NT2/D1 (cell line): ENCODE measurements around the gene COMT.

ENCODE experiments used
- DNase-seq: peaks from one replicate; pipeline ENCODE4 v3.0.0-alpha.2; 2011; ENCODE audit warnings: low read depth, low spot score
- H3K27me3 ChIP-seq: 2 replicates; pipeline ENCODE4 v1.6.0; 2011; ENCODE audit warnings: mild to moderate bottlenecking; ENCODE audit not compliant: insufficient read length, insufficient read depth
- H3K36me3 ChIP-seq: 2 replicates; pipeline ENCODE4 v1.6.1; 2011; ENCODE audit warnings: mild to moderate bottlenecking, low read length, mixed read lengths; ENCODE audit not compliant: insufficient read depth, insufficient read length
- H3K4me1 ChIP-seq: 2 replicates; pipeline ENCODE4 v1.5.1; 2011; ENCODE audit not compliant: insufficient read depth, insufficient read length
- H3K4me3 ChIP-seq: 2 replicates; pipeline ENCODE4 v1.5.1; 2011; ENCODE audit warnings: low read depth; ENCODE audit not compliant: insufficient read length
- H3K9ac ChIP-seq: 2 replicates; pipeline ENCODE4 v1.6.0; 2011; ENCODE audit warnings: low read depth; ENCODE audit not compliant: insufficient read length
- H3K9me3 ChIP-seq: 2 replicates; pipeline ENCODE4 v1.5.1; 2011; ENCODE audit warnings: mild to moderate bottlenecking, low read length; ENCODE audit not compliant: insufficient read depth
- SUZ12 ChIP-seq: IDR thresholded peaks from 2 replicates; pipeline ENCODE4 v1.6.1; 2011; ENCODE audit not compliant: insufficient read length, insufficient read depth; ENCODE audit errors: extremely low read depth
- YY1 ChIP-seq: IDR thresholded peaks from 2 replicates; pipeline ENCODE4 v1.6.1; 2011; ENCODE audit not compliant: insufficient read length, insufficient read depth
- ZNF274 ChIP-seq: IDR thresholded peaks from 2 replicates; pipeline ENCODE4 v1.6.1; 2011; ENCODE audit warnings: mild to moderate bottlenecking, low read depth, low read length

The COMT gene

DNA sequence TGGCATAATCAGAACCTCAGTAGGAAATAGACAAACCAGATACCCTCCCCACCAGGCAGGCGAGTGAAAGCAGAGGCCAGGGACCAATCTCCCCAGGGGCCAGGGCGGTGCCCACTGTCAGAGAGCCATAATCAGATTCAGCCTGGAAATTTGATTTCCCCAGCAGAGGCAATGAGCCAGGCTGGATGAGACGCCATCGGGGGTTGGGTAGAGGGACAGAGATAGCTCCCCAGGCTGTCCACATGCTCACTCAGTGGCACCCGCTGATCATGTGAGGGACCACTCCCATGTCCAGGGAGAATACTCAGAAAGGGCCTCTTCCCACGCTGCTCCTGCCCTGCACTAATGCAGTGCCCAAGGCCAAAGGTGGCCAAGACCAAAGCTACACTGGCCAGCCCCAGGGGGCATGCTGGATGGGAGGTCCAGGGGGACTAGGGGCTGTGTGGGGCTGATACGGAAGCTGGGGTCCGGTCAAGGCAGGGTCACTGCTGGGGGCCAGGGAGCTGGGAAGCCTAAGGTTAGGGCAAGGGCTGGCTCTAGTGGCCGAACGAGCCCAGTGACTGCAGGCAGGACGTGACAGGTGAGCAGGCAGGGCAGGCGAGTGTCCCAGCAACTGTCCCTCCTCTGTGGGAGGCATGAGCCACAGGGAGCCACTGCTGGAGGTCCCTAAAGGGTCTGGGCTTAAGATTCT lies 55.3 kb downstream of the COMT start:
- no peak for TF ChIP-seq SUZ12
- no peak for TF ChIP-seq YY1
- no peak for TF ChIP-seq ZNF274
- no peak for DNase-seq
- H3K4me3 ChIP-seq: no peak overlapping the region
- H3K36me3 ChIP-seq: no peaks in the 10 kb centered on the region
- H3K9ac ChIP-seq: no peak overlapping the region
- peaks cover 26% of the 10 kb centered on the region for H3K4me1 ChIP-seq
- H3K27me3 ChIP-seq: no peaks in the 10 kb centered on the region
- no peaks in the 10 kb centered on the region for H3K9me3 ChIP-seq

DNA sequence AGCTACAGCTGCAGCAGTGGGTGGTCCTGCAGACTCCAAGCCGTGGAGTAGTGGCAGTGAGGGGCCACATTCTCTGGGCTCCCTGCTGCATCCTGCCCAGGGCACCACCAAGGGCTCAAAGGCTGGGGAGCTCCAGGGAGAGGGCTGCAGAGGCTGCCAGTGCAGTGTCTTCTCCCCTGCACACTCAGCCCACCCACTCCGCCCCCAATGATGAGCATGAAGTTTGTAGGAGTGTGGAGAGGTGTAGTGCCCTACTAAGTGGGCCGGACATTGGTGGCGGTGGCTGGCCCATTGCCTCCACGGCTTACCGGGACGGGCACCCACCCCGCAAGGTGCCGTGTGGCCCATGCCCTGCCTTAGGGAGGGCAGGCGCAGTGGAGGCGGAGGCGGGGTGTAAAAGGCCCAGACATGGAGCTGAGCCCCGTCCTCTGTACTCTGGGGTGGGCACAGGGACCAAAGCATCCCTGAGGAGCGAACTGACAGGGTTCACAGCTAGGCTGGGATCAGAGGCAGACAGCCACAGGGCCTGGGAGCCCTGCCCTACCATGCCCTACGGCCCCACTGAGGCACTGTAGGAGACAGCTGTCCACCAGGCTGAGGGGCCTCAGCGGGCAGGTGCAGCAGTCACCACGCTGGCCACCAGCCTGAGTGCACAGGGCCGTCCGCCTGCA lies 56.1 kb downstream of the COMT start:
- Histone ChIP-seq H3K9me3 (no peaks in the 10 kb centered on the region), H3K36me3 (no peaks in the 10 kb centered on the region), H3K4me1 (peaks cover 25% of the 10 kb centered on the region), H3K4me3 (no peak overlapping the region), H3K27me3 (no peaks in the 10 kb centered on the region), H3K9ac (no peak overlapping the region)
- DNase-seq: no peak
- no peak for TF ChIP-seq SUZ12
- TF ChIP-seq ZNF274: no peak
- no peak for TF ChIP-seq YY1

GRCh38 chr22:19998232-19998951 lies 56.8 kb downstream of the COMT start:
- no peak overlapping the region for H3K9ac ChIP-seq
- peaks cover 5% of the 10 kb centered on the region for H3K9me3 ChIP-seq
- H3K4me1 ChIP-seq: peaks cover 25% of the 10 kb centered on the region
- H3K36me3 ChIP-seq: no peaks in the 10 kb centered on the region
- no peak for DNase-seq
- H3K27me3 ChIP-seq: no peaks in the 10 kb centered on the region
- no peak overlapping the region for H3K4me3 ChIP-seq
- no peak for TF ChIP-seq YY1
- no peak for TF ChIP-seq SUZ12
- no peak for TF ChIP-seq ZNF274

GRCh38 chr22:19998991-19999820 lies 57.6 kb downstream of the COMT start:
- H3K27me3 ChIP-seq: no peaks in the 10 kb centered on the region
- TF ChIP-seq YY1: no peak
- no peak for TF ChIP-seq SUZ12
- TF ChIP-seq ZNF274: no peak
- H3K36me3 ChIP-seq: no peaks in the 10 kb centered on the region
- H3K9ac ChIP-seq: no peak overlapping the region
- H3K4me1 ChIP-seq: peaks cover 25% of the 10 kb centered on the region
- DNase-seq: no peak
- peaks cover 13% of the 10 kb centered on the region for H3K9me3 ChIP-seq
- no peak overlapping the region for H3K4me3 ChIP-seq

DNA sequence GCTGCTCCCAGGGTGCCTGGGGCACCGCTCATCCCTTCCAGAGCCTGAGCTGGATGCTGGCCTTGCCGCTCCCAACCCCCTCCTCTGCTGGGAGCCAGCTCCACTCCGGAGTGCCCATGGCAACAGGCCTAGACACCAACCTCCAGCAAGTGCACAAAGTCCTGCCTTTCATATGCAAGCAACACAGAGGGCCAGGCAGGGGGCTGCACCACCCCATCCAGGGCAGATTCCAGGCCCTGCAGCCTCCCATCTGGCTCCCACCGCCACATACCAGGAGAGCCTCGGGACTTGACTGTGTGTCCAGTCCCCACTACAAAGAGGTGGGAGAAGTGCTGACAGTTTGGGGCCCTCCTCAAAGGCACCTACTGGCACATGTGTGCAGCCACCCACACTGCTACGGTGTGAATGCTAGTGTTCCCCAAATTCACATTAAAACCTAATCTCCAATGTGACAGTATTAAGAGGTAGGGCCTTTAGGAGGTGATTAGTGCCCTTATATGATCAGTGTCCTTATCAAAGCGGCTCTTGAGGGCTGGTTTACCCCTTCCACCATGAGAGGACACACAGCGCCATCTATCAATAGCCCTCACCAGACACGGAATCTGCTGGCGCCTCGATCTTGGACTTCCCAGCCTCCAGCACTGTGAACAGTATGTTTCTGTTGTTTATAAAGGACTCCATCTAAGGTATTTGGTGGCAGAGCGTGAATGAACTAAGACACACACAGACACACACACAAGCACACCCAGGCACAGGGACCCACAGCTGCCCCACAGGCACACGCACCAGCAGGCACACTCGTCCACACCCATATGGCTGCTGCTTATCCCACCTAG lies 58.9 kb downstream of the COMT start:
- H3K9me3 ChIP-seq: peaks cover 20% of the 10 kb centered on the region
- H3K36me3 ChIP-seq: no peaks in the 10 kb centered on the region
- H3K4me3 ChIP-seq: no peak overlapping the region
- H3K9ac ChIP-seq: no peak overlapping the region
- H3K4me1 ChIP-seq: peaks cover 25% of the 10 kb centered on the region
- peak; percentile 52 for DNase-seq
- no peak for TF ChIP-seq SUZ12
- H3K27me3 ChIP-seq: no peaks in the 10 kb centered on the region

GRCh38 chr22:20001082-20001638 lies 59.6 kb downstream of the COMT start:
- H3K4me1 ChIP-seq: peaks cover 25% of the 10 kb centered on the region
- H3K36me3 ChIP-seq: no peaks in the 10 kb centered on the region
- H3K4me3 ChIP-seq: no peak overlapping the region
- peaks cover 20% of the 10 kb centered on the region for H3K9me3 ChIP-seq
- H3K27me3 ChIP-seq: no peaks in the 10 kb centered on the region
- DNase-seq: no peak
- H3K9ac ChIP-seq: no peak overlapping the region
- no peak for TF ChIP-seq SUZ12
- no peak for TF ChIP-seq YY1
- no peak for TF ChIP-seq ZNF274
